GM18519 (cell line): ENCODE data around the gene TSPAN14.

Experiments used
- ATAC-seq: cut with Tn5 transposase; IDR thresholded peaks from one replicate; pipeline ENCODE4 v1.9.1; 2021; ENCODE audit warnings: mild to moderate bottlenecking, moderate library complexity; ENCODE audit not compliant: unreplicated experiment, low FRiP score

The TSPAN14 gene

GRCh38 chr10:80421707-80422536, 32.2 kb upstream of the TSPAN14 start:
- peak; percentile 91 for ATAC-seq

DNA sequence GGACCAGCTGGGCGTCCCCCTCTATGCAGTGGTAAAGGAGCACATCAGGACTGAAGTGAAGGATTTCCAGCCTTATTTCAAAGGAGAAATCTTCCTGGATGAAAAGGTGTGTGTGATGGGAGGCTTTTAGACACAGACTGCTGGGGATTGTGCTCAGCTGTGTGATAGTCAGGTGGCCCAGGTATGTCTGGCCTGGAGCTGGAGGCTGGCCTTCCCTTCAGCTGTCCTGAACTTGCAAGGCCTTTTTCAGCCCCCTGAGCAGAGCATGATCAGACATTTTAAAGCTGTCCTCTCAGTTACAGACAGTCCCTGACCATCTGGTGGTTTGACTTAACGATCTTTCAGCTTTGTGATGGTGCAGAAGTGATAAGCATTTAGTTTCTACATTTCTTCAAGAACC, 28.2 kb upstream of the TSPAN14 start:
- no peak for ATAC-seq

- no peak for ATAC-seq
Observed at GRCh38 chr10:80427541-80427940, 26.6 kb upstream of the TSPAN14 start.

GRCh38 chr10:80429521-80429973, 24.6 kb upstream of the TSPAN14 start:
- ATAC-seq: no peak

DNA sequence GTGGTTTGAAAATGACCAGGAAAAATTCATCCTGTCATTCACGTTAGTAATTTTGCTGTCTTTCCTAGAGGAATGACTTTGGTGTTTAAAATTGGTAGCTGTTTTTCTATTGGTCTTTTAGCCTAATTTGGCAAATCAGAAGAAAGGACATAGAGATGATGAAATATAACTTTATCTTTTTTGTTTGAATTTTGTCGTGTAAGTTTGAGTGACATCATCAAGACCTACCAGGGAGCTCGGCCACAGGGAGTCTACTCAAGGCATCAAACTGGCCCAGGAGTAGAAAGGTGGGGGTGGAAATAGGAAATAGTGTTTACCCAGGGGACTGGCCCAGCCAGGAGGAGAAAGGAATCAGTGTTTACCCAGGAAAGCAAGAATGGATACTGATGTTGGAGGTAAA, 21.0 kb upstream of the TSPAN14 start:
- ATAC-seq: no peak

DNA sequence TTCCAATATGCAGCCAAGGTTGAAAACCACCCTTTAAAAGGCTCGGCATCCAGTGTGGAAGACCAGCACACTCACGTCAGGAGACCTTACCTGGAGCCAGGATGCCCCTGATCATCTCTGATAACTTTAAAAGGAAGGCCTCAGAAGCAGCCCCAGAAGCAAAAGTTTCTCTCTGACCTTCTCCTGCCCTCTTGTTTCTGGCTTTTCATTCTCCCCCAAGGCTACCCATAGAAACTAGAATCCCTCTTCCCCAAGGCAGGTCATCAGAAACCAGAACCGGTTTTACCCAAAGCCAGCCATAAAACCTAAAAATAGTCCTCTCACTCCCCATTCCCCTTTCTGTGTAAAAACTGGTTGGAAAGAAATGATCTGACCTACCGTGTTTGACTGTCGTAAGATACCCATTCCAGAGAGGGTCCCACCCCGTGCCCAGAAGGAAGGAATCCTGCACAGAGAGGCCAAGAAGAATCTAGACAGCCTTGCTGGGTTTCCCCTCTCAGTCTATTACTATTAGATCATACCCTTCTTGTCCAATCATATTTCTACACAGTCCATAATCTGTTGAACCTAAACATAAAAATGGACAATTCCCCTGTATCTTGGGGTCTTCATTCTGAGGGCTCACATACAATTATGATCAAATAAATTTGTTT, 17.5 kb upstream of the TSPAN14 start:
- ATAC-seq: no peak

- ATAC-seq: no peak
Observed at GRCh38 chr10:80437227-80437626, 16.9 kb upstream of the TSPAN14 start.

GRCh38 chr10:80441831-80442230, 12.3 kb upstream of the TSPAN14 start:
- ATAC-seq: no peak

- no peak for ATAC-seq
Observed at GRCh38 chr10:80442879-80443278, 11.2 kb upstream of the TSPAN14 start.

- no peak for ATAC-seq
Observed at GRCh38 chr10:80443531-80443974, 10.6 kb upstream of the TSPAN14 start.

DNA sequence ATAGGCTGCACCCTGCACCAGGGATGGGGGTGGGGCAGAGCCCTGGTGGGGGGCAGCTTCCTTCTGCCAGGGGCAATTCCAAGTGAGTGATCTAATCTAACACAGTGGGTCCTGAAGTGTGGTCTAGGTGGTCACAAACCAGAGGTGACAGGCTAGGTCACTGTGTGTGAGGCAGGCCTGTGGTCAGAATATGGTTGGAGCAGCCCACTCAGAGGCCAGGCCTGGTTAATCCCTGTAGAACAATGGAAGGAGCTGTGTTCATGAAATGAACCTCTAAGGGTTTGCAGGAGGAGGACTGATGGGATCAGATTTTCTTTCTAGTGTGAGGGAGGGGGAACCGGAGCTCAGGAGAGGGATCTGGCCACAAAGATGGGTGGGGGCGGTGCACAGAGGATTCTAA, 10.0 kb upstream of the TSPAN14 start:
- ATAC-seq: no peak

GRCh38 chr10:80444646-80445319, 9.3 kb upstream of the TSPAN14 start:
- peak; percentile 78 for ATAC-seq

GRCh38 chr10:80447436-80448190, 6.5 kb upstream of the TSPAN14 start:
- no peak for ATAC-seq

GRCh38 chr10:80448209-80448942, 5.7 kb upstream of the TSPAN14 start:
- ATAC-seq: no peak

DNA sequence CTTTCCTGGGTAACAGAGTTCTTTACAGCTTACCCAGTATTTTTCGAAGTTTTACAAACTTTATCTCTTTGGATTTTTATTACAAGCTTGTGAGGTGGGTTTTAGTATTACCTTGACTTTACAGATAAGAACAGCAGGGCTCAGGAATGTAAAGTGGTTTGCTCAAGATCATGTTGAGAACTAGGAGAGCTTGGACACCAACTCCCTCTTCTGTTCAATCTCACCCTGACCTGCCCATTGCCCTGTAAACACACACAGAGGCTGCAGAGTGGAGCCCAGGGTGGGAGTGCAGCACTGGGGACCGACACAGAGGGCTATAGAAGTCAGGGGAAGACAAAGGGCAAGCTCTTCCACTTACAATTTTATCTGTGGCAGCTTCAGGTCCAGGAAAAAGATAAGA, 4.6 kb upstream of the TSPAN14 start:
- ATAC-seq: no peak

DNA sequence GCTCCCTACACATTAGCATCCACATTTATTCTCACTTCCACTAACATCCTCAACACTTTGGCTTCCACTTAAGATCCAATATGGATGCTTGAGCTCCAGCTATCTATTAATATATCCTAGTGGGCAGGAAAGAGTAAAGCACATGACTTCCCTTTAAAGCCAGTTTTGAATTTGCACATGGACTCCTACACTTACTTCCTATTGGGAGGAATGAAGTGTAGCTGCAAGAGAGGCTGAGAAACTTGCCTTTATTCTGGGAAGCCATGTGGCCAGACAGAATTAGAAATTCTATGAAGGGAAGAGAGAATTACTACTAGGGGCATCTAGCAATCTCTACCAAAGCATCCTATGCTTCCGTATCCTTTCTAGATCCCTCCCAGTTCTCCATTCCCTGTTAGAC, 3.0 kb upstream of the TSPAN14 start:
- no peak for ATAC-seq

GRCh38 chr10:80452069-80452468, 2.0 kb upstream of the TSPAN14 start:
- ATAC-seq: no peak

DNA sequence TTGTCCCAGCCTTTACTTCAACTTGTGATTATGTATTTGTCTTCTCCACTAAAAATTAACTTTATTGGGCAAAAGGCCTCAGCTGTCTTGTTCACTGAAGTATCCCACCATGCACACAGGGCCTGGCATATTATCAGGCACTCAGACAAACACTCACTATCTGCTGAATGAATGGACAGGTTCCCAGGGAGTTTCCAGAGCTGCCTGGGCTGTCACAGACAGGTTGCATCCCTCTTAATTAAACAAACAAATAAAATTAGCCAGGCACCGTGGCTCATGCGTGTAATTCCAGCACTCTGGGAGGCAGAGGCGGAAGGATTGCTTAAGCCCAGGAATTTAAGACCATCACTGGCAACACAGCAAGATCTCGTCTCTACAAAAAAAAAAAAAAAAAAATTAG, 1.5 kb upstream of the TSPAN14 start:
- no peak for ATAC-seq

GRCh38 chr10:80453056-80453841, 861 bp upstream of the TSPAN14 start:
- no peak for ATAC-seq
